BE2C (cell line): ENCODE measurements around the gene ADM.

Experiments used
- DNase-seq: peaks from one replicate; pipeline ENCODE4 v3.0.0-alpha.2; 2020
- H3K27me3 ChIP-seq: fragments of 250-450 bp; sonication (Bioruptor Pico); 2 replicates; pipeline ENCODE4 v1.5.1; 2020; ENCODE audit warnings: mild to moderate bottlenecking
- H3K36me3 ChIP-seq: fragments of 250-450 bp; sonication (Bioruptor Pico); 2 replicates; pipeline ENCODE4 v1.5.1; 2020; ENCODE audit warnings: mild to moderate bottlenecking
- H3K4me1 ChIP-seq: fragments of 250-450 bp; sonication (Bioruptor Pico); 2 replicates; pipeline ENCODE4 v1.5.1; 2020
- H3K4me3 ChIP-seq: 2 replicates; pipeline ENCODE4 v1.5.1; 2011; ENCODE audit warnings: low read depth, low read length
- H3K9me3 ChIP-seq: fragments of 250-450 bp; sonication (Bioruptor Pico); 2 replicates; pipeline ENCODE4 v1.5.1; 2020
- TF ChIP-seq, protein P1 (sequence below): IDR thresholded peaks from 2 replicates; pipeline ENCODE4 v1.5.1; 2012; ENCODE audit warnings: mild to moderate bottlenecking, low read depth, low read length

ADM gene

DNA sequence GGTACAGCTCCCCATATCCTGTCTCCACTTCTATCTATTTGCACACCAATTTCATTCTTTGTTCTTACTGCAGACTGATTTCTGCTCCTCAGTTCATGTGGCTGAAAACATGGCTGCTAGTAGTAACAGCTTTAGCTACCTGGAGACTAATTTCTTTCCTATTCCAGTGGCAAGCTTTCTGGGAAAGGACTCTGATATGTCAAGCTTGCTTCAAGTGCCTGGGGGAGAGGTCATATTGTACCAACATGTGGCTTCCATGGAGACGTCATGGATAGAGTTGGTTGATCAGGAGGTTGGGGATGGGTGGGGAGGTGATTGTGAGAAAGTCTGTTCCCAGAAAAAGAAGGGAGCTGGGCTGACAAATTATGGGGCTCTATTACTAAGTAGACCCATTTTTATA lies 44.9 kb downstream of the ADM start:
- no peak for DNase-seq
- H3K9me3 ChIP-seq, result no peaks in the 10 kb centered on the region
- H3K36me3 ChIP-seq, result no peaks in the 10 kb centered on the region
- TF ChIP-seq, protein P1, sequence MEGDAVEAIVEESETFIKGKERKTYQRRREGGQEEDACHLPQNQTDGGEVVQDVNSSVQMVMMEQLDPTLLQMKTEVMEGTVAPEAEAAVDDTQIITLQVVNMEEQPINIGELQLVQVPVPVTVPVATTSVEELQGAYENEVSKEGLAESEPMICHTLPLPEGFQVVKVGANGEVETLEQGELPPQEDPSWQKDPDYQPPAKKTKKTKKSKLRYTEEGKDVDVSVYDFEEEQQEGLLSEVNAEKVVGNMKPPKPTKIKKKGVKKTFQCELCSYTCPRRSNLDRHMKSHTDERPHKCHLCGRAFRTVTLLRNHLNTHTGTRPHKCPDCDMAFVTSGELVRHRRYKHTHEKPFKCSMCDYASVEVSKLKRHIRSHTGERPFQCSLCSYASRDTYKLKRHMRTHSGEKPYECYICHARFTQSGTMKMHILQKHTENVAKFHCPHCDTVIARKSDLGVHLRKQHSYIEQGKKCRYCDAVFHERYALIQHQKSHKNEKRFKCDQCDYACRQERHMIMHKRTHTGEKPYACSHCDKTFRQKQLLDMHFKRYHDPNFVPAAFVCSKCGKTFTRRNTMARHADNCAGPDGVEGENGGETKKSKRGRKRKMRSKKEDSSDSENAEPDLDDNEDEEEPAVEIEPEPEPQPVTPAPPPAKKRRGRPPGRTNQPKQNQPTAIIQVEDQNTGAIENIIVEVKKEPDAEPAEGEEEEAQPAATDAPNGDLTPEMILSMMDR, result no peak
- H3K4me3 ChIP-seq, result no peak overlapping the region
- no peaks in the 10 kb centered on the region for H3K4me1 ChIP-seq
- no peaks in the 10 kb centered on the region for H3K27me3 ChIP-seq

DNA sequence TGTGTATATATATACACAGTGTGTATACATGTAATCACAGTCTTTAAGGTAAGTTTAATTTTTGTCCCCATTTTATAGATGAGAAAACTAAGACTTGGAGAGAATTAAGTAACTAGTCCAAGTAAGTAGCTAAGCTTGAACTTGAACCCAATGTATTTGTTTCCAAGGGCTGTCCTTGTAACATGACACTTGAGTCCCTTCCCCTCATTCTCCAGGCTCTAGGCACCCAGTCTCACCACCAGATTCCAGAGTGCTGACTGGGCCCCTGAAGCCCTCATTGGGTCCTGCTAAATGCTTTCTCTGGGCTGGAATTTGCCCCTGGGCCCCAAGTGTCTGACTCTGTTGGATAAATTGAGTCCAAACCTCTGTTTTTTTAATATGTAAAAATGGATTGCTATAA lies 45.5 kb downstream of the ADM start:
- H3K4me1 ChIP-seq, result no peaks in the 10 kb centered on the region
- H3K9me3 ChIP-seq, result no peaks in the 10 kb centered on the region
- no peaks in the 10 kb centered on the region for H3K27me3 ChIP-seq
- no peaks in the 10 kb centered on the region for H3K36me3 ChIP-seq
- no peak for DNase-seq
- no peak overlapping the region for H3K4me3 ChIP-seq
- TF ChIP-seq, protein P1, result no peak

DNA sequence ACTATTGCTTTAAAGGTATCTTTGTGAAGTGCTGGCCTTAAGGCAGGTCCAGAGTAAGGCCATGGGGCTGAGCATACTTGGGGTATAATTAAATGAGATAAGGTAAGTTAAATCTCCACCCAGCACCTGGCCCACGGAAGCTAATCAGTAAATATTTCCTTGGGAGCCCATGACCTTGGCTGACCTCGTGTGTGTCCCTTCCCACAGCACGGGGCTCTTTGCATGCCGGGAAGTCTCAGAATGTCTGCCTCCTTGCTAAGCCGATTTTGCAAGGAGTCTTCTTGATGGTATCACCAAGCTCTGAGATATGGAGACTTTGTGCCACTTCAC lies 46.5 kb downstream of the ADM start:
- Histone ChIP-seq H3K27me3 (no peaks in the 10 kb centered on the region), H3K9me3 (no peaks in the 10 kb centered on the region), H3K4me1 (no peaks in the 10 kb centered on the region), H3K4me3 (no peak overlapping the region), H3K36me3 (no peaks in the 10 kb centered on the region)
- DNase-seq, result no peak
- TF ChIP-seq, protein P1, result no peak

DNA sequence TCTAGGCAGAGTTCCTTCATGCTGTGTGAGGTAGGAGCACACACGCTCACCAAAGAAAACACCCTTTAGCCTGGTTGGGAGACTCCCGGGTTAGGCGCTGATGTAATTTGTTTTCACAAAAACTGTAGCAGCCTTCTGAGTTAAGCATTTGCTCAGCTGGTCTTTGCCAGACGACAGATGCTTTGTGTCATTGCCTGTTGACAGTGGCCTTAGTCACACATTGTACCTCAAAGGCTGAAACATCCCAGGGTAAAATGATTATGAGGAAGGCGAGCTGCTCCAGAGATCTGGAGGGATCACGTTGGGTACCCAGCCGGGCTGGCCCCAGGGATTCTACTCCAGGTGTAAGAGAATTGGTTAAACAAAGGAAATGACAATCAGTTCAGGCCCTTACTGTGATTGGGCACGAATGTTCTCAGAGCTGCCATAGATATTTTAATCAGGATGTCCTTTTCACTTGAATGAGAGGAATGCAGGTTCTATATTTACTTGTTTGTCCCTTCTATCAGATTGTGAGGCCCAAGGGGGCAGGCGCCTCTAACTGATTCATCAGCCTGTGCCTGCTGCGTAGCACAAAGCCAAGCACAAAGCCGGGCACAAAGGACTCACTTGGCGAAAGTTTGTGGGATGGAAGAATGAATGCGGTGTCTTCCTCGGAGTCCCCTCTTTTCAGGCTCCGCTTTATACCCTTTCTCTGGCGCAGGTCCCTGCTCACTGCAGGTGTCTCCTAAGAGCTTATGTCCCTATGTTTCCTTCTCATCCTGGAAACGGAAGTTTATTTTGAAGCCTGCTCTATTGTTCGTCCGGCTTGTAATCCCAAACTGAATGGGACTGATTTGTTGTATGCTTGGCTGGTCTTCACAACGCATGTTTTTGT lies 47.1 kb downstream of the ADM start:
- DNase-seq, result peak; percentile 20
- Histone ChIP-seq H3K27me3 (no peaks in the 10 kb centered on the region), H3K36me3 (no peaks in the 10 kb centered on the region), H3K9me3 (no peaks in the 10 kb centered on the region), H3K4me3 (no peak overlapping the region), H3K4me1 (no peaks in the 10 kb centered on the region)
- TF ChIP-seq, protein P1, result no peak

- no peak for DNase-seq
- no peaks in the 10 kb centered on the region for H3K27me3 ChIP-seq
- no peaks in the 10 kb centered on the region for H3K4me1 ChIP-seq
- H3K36me3 ChIP-seq, result no peaks in the 10 kb centered on the region
- H3K4me3 ChIP-seq, result no peak overlapping the region
- no peaks in the 10 kb centered on the region for H3K9me3 ChIP-seq
- TF ChIP-seq, protein P1, result no peak
Measured at GRCh38 chr11:10352921-10353550, 48.2 kb downstream of the ADM start.

DNA sequence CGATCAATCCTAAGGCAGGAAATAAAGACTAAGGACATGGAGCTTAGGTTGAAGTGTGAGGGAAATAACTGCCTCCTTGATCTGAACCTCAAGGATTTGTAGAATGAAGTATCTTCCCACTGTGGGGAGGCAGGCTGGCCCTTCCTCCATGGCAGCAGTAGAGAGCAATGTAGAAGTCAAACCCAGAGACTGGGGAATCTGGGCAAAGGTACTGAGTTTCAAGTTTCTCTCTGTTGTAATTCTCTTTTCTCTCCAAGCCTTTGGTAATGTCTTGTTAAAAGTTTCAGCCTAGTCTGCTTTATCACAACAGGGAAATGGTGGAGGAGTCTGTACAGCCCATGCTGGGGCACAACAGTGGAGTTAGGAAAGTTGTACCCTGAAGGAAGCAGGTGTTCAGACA lies 49.5 kb downstream of the ADM start:
- DNase-seq, result no peak
- H3K9me3 ChIP-seq, result no peaks in the 10 kb centered on the region
- H3K36me3 ChIP-seq, result no peaks in the 10 kb centered on the region
- H3K4me3 ChIP-seq, result no peak overlapping the region
- H3K4me1 ChIP-seq, result no peaks in the 10 kb centered on the region
- TF ChIP-seq, protein P1, result no peak
- no peaks in the 10 kb centered on the region for H3K27me3 ChIP-seq
